ENCODE measurements around the gene KLRC2.
"Not testable (repeated sequence)": the region's sequence is repeated elsewhere in the genome, so short reads cannot be mapped to it uniquely, and the experiment has no call there.

The KLRC2 gene

GRCh38 chr12:10406725-10407124, 29.1 kb downstream of the KLRC2 start:
- in situ Hi-C loops (cut with HindIII; ENCODE audit: low sequenced_read_pairs): no loop called here

GRCh38 chr12:10405294-10405693, 30.5 kb downstream of the KLRC2 start:
- in situ Hi-C loops (cut with HindIII; ENCODE audit: low sequenced_read_pairs): no loop called here

- in situ Hi-C loops (cut with HindIII; ENCODE audit: low sequenced_read_pairs): no loop called here
Observed at GRCh38 chr12:10404798-10405197, 31.0 kb downstream of the KLRC2 start.

GRCh38 chr12:10400829-10401228, 35.0 kb downstream of the KLRC2 start:
- in situ Hi-C loops (cut with HindIII; ENCODE audit: low sequenced_read_pairs): no loop called here

GRCh38 chr12:10398168-10398567, 37.6 kb downstream of the KLRC2 start:
- in situ Hi-C loops (cut with HindIII; ENCODE audit: low sequenced_read_pairs): no loop called here

GRCh38 chr12:10397296-10397695, 38.5 kb downstream of the KLRC2 start:
- in situ Hi-C loops (cut with HindIII; ENCODE audit: low sequenced_read_pairs): no loop called here

GRCh38 chr12:10396176-10396575, 39.6 kb downstream of the KLRC2 start:
- in situ Hi-C loops (cut with HindIII; ENCODE audit: low sequenced_read_pairs): not testable (repeated sequence)

- in situ Hi-C loops (cut with HindIII; ENCODE audit: low sequenced_read_pairs): no loop called here
Observed at GRCh38 chr12:10395390-10395998, 40.3 kb downstream of the KLRC2 start.

GRCh38 chr12:10394531-10395152, 41.2 kb downstream of the KLRC2 start:
- in situ Hi-C loops (cut with HindIII; ENCODE audit: low sequenced_read_pairs): not testable (repeated sequence)

- in situ Hi-C loops (cut with HindIII; ENCODE audit: low sequenced_read_pairs): no loop called here
Observed at GRCh38 chr12:10393291-10393690, 42.5 kb downstream of the KLRC2 start.

- in situ Hi-C loops (cut with HindIII; ENCODE audit: low sequenced_read_pairs): no loop called here
Observed at GRCh38 chr12:10392394-10392930, 43.3 kb downstream of the KLRC2 start.

- in situ Hi-C loops (cut with HindIII; ENCODE audit: low sequenced_read_pairs): not testable (repeated sequence)
Observed at GRCh38 chr12:10390991-10391390, 44.8 kb downstream of the KLRC2 start.

- in situ Hi-C loops (cut with HindIII; ENCODE audit: low sequenced_read_pairs): no loop called here
Observed at GRCh38 chr12:10389904-10390303, 45.9 kb downstream of the KLRC2 start, which contains the start of gene KLRK1. Gene KLRK1 (minus strand): TSS chr12:10390041. CDS start chr12:10388810, 1,231 bp downstream.

GRCh38 chr12:10388624-10389413, 47.0 kb downstream of the KLRC2 start:
- in situ Hi-C loops (cut with HindIII; ENCODE audit: low sequenced_read_pairs): no loop called here

GRCh38 chr12:10387498-10387897, 48.3 kb downstream of the KLRC2 start:
- in situ Hi-C loops (cut with HindIII; ENCODE audit: low sequenced_read_pairs): not testable (repeated sequence)

GRCh38 chr12:10386857-10387256, 49.0 kb downstream of the KLRC2 start:
- in situ Hi-C loops (cut with HindIII; ENCODE audit: low sequenced_read_pairs): no loop called here

GRCh38 chr12:10385166-10385613, 50.6 kb downstream of the KLRC2 start:
- in situ Hi-C loops (cut with HindIII; ENCODE audit: low sequenced_read_pairs): no loop called here

- in situ Hi-C loops (cut with HindIII; ENCODE audit: low sequenced_read_pairs): no loop called here
Observed at GRCh38 chr12:10384191-10384590, 51.6 kb downstream of the KLRC2 start.

- in situ Hi-C loops (cut with HindIII; ENCODE audit: low sequenced_read_pairs): no loop called here
Observed at GRCh38 chr12:10381928-10382628, 53.7 kb downstream of the KLRC2 start.

Data from endothelial cell of hepatic sinusoid (primary cell).